Upper lobe of left lung (tissue), 6 donors: ENCODE data around the gene TMEM121. TPM values are rescaled to one million over a fixed set of nuclear protein-coding genes. Genes with fewer than 3 reads are reported as not detected.

ENCODE experiments used
- ATAC-seq, 2 donors: fragments of 200-7000 bp; cut with Tn5 transposase; one replicate each; pipeline ENCODE4 v1.9.1; 2022; ENCODE audit warnings: mild to moderate bottlenecking in 2 of 2, moderate library complexity in 2 of 2; ENCODE audit not compliant: low FRiP score in 2 of 2
- DNase-seq, 2 donors: peaks; one replicate each; pipeline ENCODE4 v3.0.0-alpha.2; 2019 to 2020
- H3K27ac ChIP-seq, 4 donors: fragments of 200-600 bp; sonication (generic); one replicate each; pipeline ENCODE4 v1.5.1; 2016 to 2019
- H3K27me3 ChIP-seq, 4 donors: fragments of 200-600 bp; sonication (generic); one replicate each; pipeline ENCODE4 v1.5.1; 2017 to 2019
- H3K36me3 ChIP-seq, 4 donors: fragments of 200-600 bp; sonication (generic); one replicate each; pipeline ENCODE4 v1.5.1; 2016 to 2019
- H3K4me1 ChIP-seq, 4 donors: fragments of 200-600 bp; sonication (generic); one replicate each; pipeline ENCODE4 v1.5.1; 2018 to 2019
- H3K4me3 ChIP-seq, 4 donors: fragments of 200-600 bp; sonication (generic); one replicate each; pipeline ENCODE4 v1.5.1; 2017 to 2019; ENCODE audit warnings: mild to moderate bottlenecking in 2 of 4, moderate library complexity in 1 of 4
- H3K9me3 ChIP-seq, 4 donors: fragments of 200-600 bp; sonication (generic); one replicate each; pipeline ENCODE4 v1.5.1; 2018 to 2019
- CTCF ChIP-seq, 6 experiments: fragments of 450-650 bp in 4 of 6; fragments of 200-600 bp in 2 of 6; sonication (generic) in 2 of 6; IDR thresholded peaks; one replicate each; pipeline ENCODE4 v1.5.1; 2016 to 2019; ENCODE audit warnings: antibody characterized with exemption in 6 of 6
- EP300 ChIP-seq, 4 donors: sonication (generic); formaldehyde crosslinking; IDR thresholded peaks; one replicate each; pipeline ENCODE4 v1.5.1; 2017; ENCODE audit warnings: antibody characterized with exemption in 4 of 4, control low read depth in 2 of 4
- POLR2A ChIP-seq, 4 donors: fragments of 450-650 bp; IDR thresholded peaks; one replicate each; pipeline ENCODE4 v1.5.1; 2016 to 2017; ENCODE audit warnings: antibody characterized with exemption in 4 of 4, mild to moderate bottlenecking in 2 of 4
- POLR2AphosphoS5 ChIP-seq, 2 donors: sonication (generic); formaldehyde crosslinking; IDR thresholded peaks; one replicate each; pipeline ENCODE4 v1.5.1; 2017; ENCODE audit warnings: antibody characterized with exemption in 2 of 2
- WGBS, 2 donors: methylation state at CpG; one replicate each; pipeline ENCODE4 v1.1.5; 2017 to 2018; 5-methylcytosine and 5-hydroxymethylcytosine counted together
- total RNA-seq, 6 donors: library from RNA; depleted of rRNA in 4 of 6; stranded (reverse); fragments of >200 nt in 4 of 6; gene quantifications; one replicate each; pipeline versions ENCODE4 v1.1.0 to v1.2.1, GENCODE V29; 2016 to 2021
- donor health status: DM: no; HTN: no; CAD: no; lungs with moderate emphysema.
- donor health status: DM: no; HTN: yes; CAD: no; lungs with severe emphysema.

The TMEM121 gene
- total RNA-seq, 6 donors from 2014 or later, result 0.69 to 4.6 (median 3.8) TPM; not detected in 1

GRCh38 chr14:105533811-105534498, 7.6 kb downstream of the TMEM121 start:
- Histone ChIP-seq H3K9me3 (no peaks in the 10 kb centered on the region), H3K27me3 (peaks cover 0 to 13% (median 7%) of the 10 kb centered on the region in 4 donors), H3K36me3 (no peaks in the 10 kb centered on the region), H3K27ac (no peak overlapping the region), H3K4me3 (no peak overlapping the region), H3K4me1 (peaks cover 11 to 21% (median 14%) of the 10 kb centered on the region in 4 donors)
- TF ChIP-seq EP300 (IDR thresholded peaks at IDR 0.05) (no peak), POLR2AphosphoS5 (IDR thresholded peaks at IDR 0.05) (no peak), CTCF (IDR thresholded peaks at IDR 0.05) (no peak), POLR2A (IDR thresholded peaks at IDR 0.05) (no peak)
- DNase-seq (no peak), ATAC-seq (no peak)
- 60 to 75% methylated on average over 19 to 21 of the region's 21 CpGs for WGBS, 2 donors

DNA sequence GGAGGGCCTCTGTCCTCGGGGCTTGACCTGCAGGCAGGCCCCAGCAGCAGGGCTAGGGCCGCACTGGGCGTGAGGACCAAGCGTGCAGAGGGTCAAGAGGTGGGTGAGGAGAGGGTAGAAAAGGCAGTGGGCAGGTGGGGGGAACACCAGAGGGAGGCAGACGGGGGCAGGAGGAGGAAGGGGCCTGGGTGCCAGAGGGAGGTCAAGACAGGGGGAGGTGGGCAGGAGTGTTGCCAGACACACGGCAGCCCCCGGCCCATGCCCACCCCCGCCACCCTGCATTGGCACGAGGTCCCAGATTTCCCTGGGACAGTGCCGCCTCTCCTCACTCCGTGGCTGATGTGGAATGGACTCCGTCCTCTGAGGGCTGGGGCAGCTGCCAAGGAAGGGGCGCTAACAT, 8.2 kb downstream of the TMEM121 start:
- TF ChIP-seq POLR2AphosphoS5 (IDR thresholded peaks at IDR 0.05) (no peak), EP300 (IDR thresholded peaks at IDR 0.05) (no peak), POLR2A (IDR thresholded peaks at IDR 0.05) (no peak), CTCF (IDR thresholded peaks at IDR 0.05) (no peak)
- Histone ChIP-seq H3K36me3 (no peaks in the 10 kb centered on the region), H3K4me1 (peaks cover 5 to 15% (median 8%) of the 10 kb centered on the region in 4 donors), H3K27me3 (peaks cover 0 to 6% (median 5%) of the 10 kb centered on the region in 4 donors), H3K27ac (no peak overlapping the region), H3K9me3 (no peaks in the 10 kb centered on the region), H3K4me3 (no peak overlapping the region)
- ATAC-seq (no peak), DNase-seq (peak in 1 of 2 donors; percentile 52)
- WGBS, 2 donors, result 54 to 70% methylated on average over 6 to 12 of the region's 13 CpGs

- ATAC-seq (no peak), DNase-seq (peak in 1 of 2 donors; percentile 66)
- H3K27me3 ChIP-seq, result peaks cover 0 to 3% (median 0%) of the 10 kb centered on the region in 4 donors
- TF ChIP-seq POLR2AphosphoS5 (IDR thresholded peaks at IDR 0.05) (no peak), CTCF (IDR thresholded peaks at IDR 0.05) (no peak), POLR2A (IDR thresholded peaks at IDR 0.05) (no peak), EP300 (IDR thresholded peaks at IDR 0.05) (no peak)
- no peaks in the 10 kb centered on the region for H3K9me3 ChIP-seq
- H3K36me3 ChIP-seq, result no peaks in the 10 kb centered on the region
- H3K4me3 ChIP-seq, result no peak overlapping the region
- H3K4me1 ChIP-seq, result peaks cover 0 to 7% (median 2%) of the 10 kb centered on the region in 4 donors
- no peak overlapping the region for H3K27ac ChIP-seq
- WGBS, 2 donors, result 42 to 74% methylated on average over 3 to 7 of the region's 7 CpGs
Observed at GRCh38 chr14:105536051-105536450, 9.7 kb downstream of the TMEM121 start.

GRCh38 chr14:105536691-105537579, 10.6 kb downstream of the TMEM121 start:
- Histone ChIP-seq H3K36me3 (no peaks in the 10 kb centered on the region), H3K4me3 (no peak overlapping the region), H3K27me3 (peaks cover 0 to 3% (median 0%) of the 10 kb centered on the region in 4 donors), H3K9me3 (no peaks in the 10 kb centered on the region), H3K4me1 (peaks cover 0 to 7% (median 2%) of the 10 kb centered on the region in 4 donors), H3K27ac (no peak overlapping the region)
- 78 to 81% methylated on average over 31 to 34 of the region's 34 CpGs for WGBS, 2 donors
- ATAC-seq, result no peak
- DNase-seq, result peak in 1 of 2 donors; percentile 47
- TF ChIP-seq POLR2A (IDR thresholded peaks at IDR 0.05), result no peak
- TF ChIP-seq EP300 (IDR thresholded peaks at IDR 0.05), result no peak
- no peak for TF ChIP-seq POLR2AphosphoS5 (IDR thresholded peaks at IDR 0.05)
- TF ChIP-seq CTCF (IDR thresholded peaks at IDR 0.05), result no peak
